ENCODE measurements around the gene NFASC.

Gene NFASC

GRCh38 chr1:204946640-204947039, 76.0 kb downstream of the NFASC start:
- H2AK5ac ChIP-seq (ENCODE audit: low read length), result no peak overlapping the region
- H3K4me3 ChIP-seq (ENCODE audit: low read depth, low read length), result no peak overlapping the region
- WGBS (ENCODE audit: extremely low coverage, insufficient coverage, insufficient read length), result no CpG with 5 or more reads among the region's 9 CpGs
- no peak overlapping the region for H3K27ac ChIP-seq (ENCODE audit: low read depth, low read length)
- H3K36me3 ChIP-seq (ENCODE audit: control insufficient read depth in 1 of 2, insufficient read depth in 2 of 2, low read length in 2 of 2), result no peaks in the 10 kb centered on the region
- H4K91ac ChIP-seq (ENCODE audit: low read depth, low read length), result no peak overlapping the region
- no peak overlapping the region for H4K12ac ChIP-seq (ENCODE audit: low read depth, low read length)
- H3K9ac ChIP-seq (ENCODE audit: low read length), result no peak overlapping the region
- no peaks in the 10 kb centered on the region for H3K27me3 ChIP-seq (ENCODE audit: insufficient read depth, low read length)
- no peak overlapping the region for H2BK120ac ChIP-seq (ENCODE audit: insufficient read depth, low read length, poor library complexity)
- no peak for DNase-seq
- peaks cover 2% of the 10 kb centered on the region for H3K9me3 ChIP-seq (ENCODE audit: insufficient read depth, low read depth, low read length)
- H4K8ac ChIP-seq (ENCODE audit: low read depth, low read length), result no peak overlapping the region
- no peaks in the 10 kb centered on the region for H3K79me1 ChIP-seq (ENCODE audit: low read length)
- H3K4ac ChIP-seq (ENCODE audit: low read depth, low read length), result no peak overlapping the region
- H3K14ac ChIP-seq (ENCODE audit: low read length), result no peak overlapping the region
- no peak overlapping the region for H3K18ac ChIP-seq (ENCODE audit: low read length)
- H2BK12ac ChIP-seq (ENCODE audit: low read length), result no peak overlapping the region
- no peak overlapping the region for H2BK5ac ChIP-seq (ENCODE audit: low read depth, low read length, poor library complexity)
- no peak overlapping the region for H2AFZ ChIP-seq (ENCODE audit: insufficient read depth, low read length, poor library complexity)
- H3K4me2 ChIP-seq (ENCODE audit: low read length), result no peak overlapping the region
- no peaks in the 10 kb centered on the region for H3K79me2 ChIP-seq (ENCODE audit: control insufficient read depth, insufficient read depth, low read length, poor library complexity)
- no peak overlapping the region for H3K23ac ChIP-seq (ENCODE audit: low read length)
- no peaks in the 10 kb centered on the region for H3K4me1 ChIP-seq (ENCODE audit: control insufficient read depth in 1 of 2, insufficient read depth in 2 of 2, low read length in 2 of 2)

- Histone ChIP-seq H3K9me3 (ENCODE audit: insufficient read depth, low read depth, low read length) (peaks cover 2% of the 10 kb centered on the region), H2BK120ac (ENCODE audit: insufficient read depth, low read length, poor library complexity) (no peak overlapping the region), H4K91ac (ENCODE audit: low read depth, low read length) (no peak overlapping the region), H3K27me3 (ENCODE audit: insufficient read depth, low read length) (no peaks in the 10 kb centered on the region), H3K23ac (ENCODE audit: low read length) (no peak overlapping the region), H3K79me2 (ENCODE audit: control insufficient read depth, insufficient read depth, low read length, poor library complexity) (no peaks in the 10 kb centered on the region), H3K27ac (ENCODE audit: low read depth, low read length) (no peak overlapping the region), H3K4me2 (ENCODE audit: low read length) (no peak overlapping the region), H3K36me3 (ENCODE audit: control insufficient read depth in 1 of 2, insufficient read depth in 2 of 2, low read length in 2 of 2) (no peaks in the 10 kb centered on the region), H3K18ac (ENCODE audit: low read length) (no peak overlapping the region), H2BK12ac (ENCODE audit: low read length) (no peak overlapping the region), H3K4me3 (ENCODE audit: low read depth, low read length) (no peak overlapping the region), H2BK5ac (ENCODE audit: low read depth, low read length, poor library complexity) (no peak overlapping the region), H3K4me1 (ENCODE audit: control insufficient read depth in 1 of 2, insufficient read depth in 2 of 2, low read length in 2 of 2) (no peaks in the 10 kb centered on the region), H4K12ac (ENCODE audit: low read depth, low read length) (no peak overlapping the region), H2AFZ (ENCODE audit: insufficient read depth, low read length, poor library complexity) (no peak overlapping the region), H3K14ac (ENCODE audit: low read length) (no peak overlapping the region), H3K79me1 (ENCODE audit: low read length) (no peaks in the 10 kb centered on the region), H2AK5ac (ENCODE audit: low read length) (no peak overlapping the region), H3K4ac (ENCODE audit: low read depth, low read length) (no peak overlapping the region), H4K8ac (ENCODE audit: low read depth, low read length) (no peak overlapping the region), H3K9ac (ENCODE audit: low read length) (no peak overlapping the region)
- no CpG with 5 or more reads among the region's 8 CpGs for WGBS (ENCODE audit: extremely low coverage, insufficient coverage, insufficient read length)
- no peak for DNase-seq
Measured at GRCh38 chr1:204947338-204947737, 76.7 kb downstream of the NFASC start.

GRCh38 chr1:204947747-204948146, 77.1 kb downstream of the NFASC start:
- no CpG with 5 or more reads among the region's 6 CpGs for WGBS (ENCODE audit: extremely low coverage, insufficient coverage, insufficient read length)
- Histone ChIP-seq H4K91ac (ENCODE audit: low read depth, low read length) (no peak overlapping the region), H3K9me3 (ENCODE audit: insufficient read depth, low read depth, low read length) (peaks cover 2% of the 10 kb centered on the region), H3K4me1 (ENCODE audit: control insufficient read depth in 1 of 2, insufficient read depth in 2 of 2, low read length in 2 of 2) (no peaks in the 10 kb centered on the region), H3K79me2 (ENCODE audit: control insufficient read depth, insufficient read depth, low read length, poor library complexity) (no peaks in the 10 kb centered on the region), H2BK12ac (ENCODE audit: low read length) (no peak overlapping the region), H3K9ac (ENCODE audit: low read length) (no peak overlapping the region), H2BK5ac (ENCODE audit: low read depth, low read length, poor library complexity) (no peak overlapping the region), H2AK5ac (ENCODE audit: low read length) (no peak overlapping the region), H3K36me3 (ENCODE audit: control insufficient read depth in 1 of 2, insufficient read depth in 2 of 2, low read length in 2 of 2) (no peaks in the 10 kb centered on the region), H3K4ac (ENCODE audit: low read depth, low read length) (no peak overlapping the region), H4K12ac (ENCODE audit: low read depth, low read length) (no peak overlapping the region), H2BK120ac (ENCODE audit: insufficient read depth, low read length, poor library complexity) (no peak overlapping the region), H4K8ac (ENCODE audit: low read depth, low read length) (no peak overlapping the region), H3K4me2 (ENCODE audit: low read length) (no peak overlapping the region), H3K23ac (ENCODE audit: low read length) (no peak overlapping the region), H3K79me1 (ENCODE audit: low read length) (no peaks in the 10 kb centered on the region), H3K4me3 (ENCODE audit: low read depth, low read length) (no peak overlapping the region), H3K27ac (ENCODE audit: low read depth, low read length) (no peak overlapping the region), H3K18ac (ENCODE audit: low read length) (no peak overlapping the region), H3K27me3 (ENCODE audit: insufficient read depth, low read length) (no peaks in the 10 kb centered on the region), H2AFZ (ENCODE audit: insufficient read depth, low read length, poor library complexity) (no peak overlapping the region), H3K14ac (ENCODE audit: low read length) (no peak overlapping the region)
- DNase-seq, result no peak

- H3K4me2 ChIP-seq (ENCODE audit: low read length), result no peak overlapping the region
- WGBS (ENCODE audit: extremely low coverage, insufficient coverage, insufficient read length), result no CpG with 5 or more reads among the region's 13 CpGs
Measured at GRCh38 chr1:204950353-204951001, 79.8 kb downstream of the NFASC start.

More at GRCh38 chr1:204950353-204951001, 79.8 kb downstream of the NFASC start:
- H2AFZ ChIP-seq (ENCODE audit: insufficient read depth, low read length, poor library complexity), result no peak overlapping the region
- H3K9me3 ChIP-seq (ENCODE audit: insufficient read depth, low read depth, low read length), result peaks cover 2% of the 10 kb centered on the region
- H2BK12ac ChIP-seq (ENCODE audit: low read length), result no peak overlapping the region
- no peak overlapping the region for H3K23ac ChIP-seq (ENCODE audit: low read length)
- H2AK5ac ChIP-seq (ENCODE audit: low read length), result no peak overlapping the region
- no peak overlapping the region for H3K14ac ChIP-seq (ENCODE audit: low read length)
- no peaks in the 10 kb centered on the region for H3K79me2 ChIP-seq (ENCODE audit: control insufficient read depth, insufficient read depth, low read length, poor library complexity)
- H4K91ac ChIP-seq (ENCODE audit: low read depth, low read length), result no peak overlapping the region
- no peak overlapping the region for H3K27ac ChIP-seq (ENCODE audit: low read depth, low read length)
- no peak overlapping the region for H3K4me3 ChIP-seq (ENCODE audit: low read depth, low read length)
- no peaks in the 10 kb centered on the region for H3K27me3 ChIP-seq (ENCODE audit: insufficient read depth, low read length)
- no peaks in the 10 kb centered on the region for H3K79me1 ChIP-seq (ENCODE audit: low read length)
- H2BK120ac ChIP-seq (ENCODE audit: insufficient read depth, low read length, poor library complexity), result no peak overlapping the region
- H4K12ac ChIP-seq (ENCODE audit: low read depth, low read length), result no peak overlapping the region
- no peaks in the 10 kb centered on the region for H3K36me3 ChIP-seq (ENCODE audit: control insufficient read depth in 1 of 2, insufficient read depth in 2 of 2, low read length in 2 of 2)
- no peak overlapping the region for H3K18ac ChIP-seq (ENCODE audit: low read length)
- H2BK5ac ChIP-seq (ENCODE audit: low read depth, low read length, poor library complexity), result no peak overlapping the region
- DNase-seq, result no peak
- no peak overlapping the region for H3K9ac ChIP-seq (ENCODE audit: low read length)
- no peak overlapping the region for H4K8ac ChIP-seq (ENCODE audit: low read depth, low read length)
- no peak overlapping the region for H3K4ac ChIP-seq (ENCODE audit: low read depth, low read length)
- no peaks in the 10 kb centered on the region for H3K4me1 ChIP-seq (ENCODE audit: control insufficient read depth in 1 of 2, insufficient read depth in 2 of 2, low read length in 2 of 2)

Measured in trophoblast cell (in vitro differentiated cells and primary cell).